Loucy (cell line): Measurements from ENCODE around the gene BOD1L1.

Experiments
- H2AFZ ChIP-seq: fragments of 200-600 bp; sonication (generic); 2 replicates; pipeline ENCODE4 v1.6.0; 2016; ENCODE audit warnings: antibody characterized with exemption, mild to moderate bottlenecking, low read length, moderate library complexity
- H3F3A ChIP-seq: fragments of 200-600 bp; 2 replicates; pipeline ENCODE4 v1.6.0; 2016; ENCODE audit warnings: antibody characterized with exemption, low read depth, mild to moderate bottlenecking
- H3K27me3 ChIP-seq: fragments of 200-600 bp; sonication (generic); 2 replicates; pipeline ENCODE4 v1.6.1; 2014; ENCODE audit warnings: low read length, mild to moderate bottlenecking; ENCODE audit not compliant: insufficient read depth, poor library complexity, severe bottlenecking
- H3K36me3 ChIP-seq: fragments of 200-600 bp; sonication (generic); 2 replicates; pipeline ENCODE4 v1.6.1; 2016; ENCODE audit warnings: low read length; ENCODE audit not compliant: insufficient read depth
- H3K4me1 ChIP-seq: fragments of 200-600 bp; sonication (generic); 2 replicates; pipeline ENCODE4 v1.5.1; 2014; ENCODE audit warnings: low read length, mild to moderate bottlenecking; ENCODE audit not compliant: insufficient read depth, poor library complexity, severe bottlenecking
- H3K4me2 ChIP-seq: fragments of 200-600 bp; sonication (generic); 2 replicates; pipeline ENCODE4 v1.6.0; 2014; ENCODE audit warnings: antibody characterized with exemption, low read length, low read depth, mild to moderate bottlenecking; ENCODE audit not compliant: poor library complexity, severe bottlenecking
- H3K4me3 ChIP-seq: fragments of 200-600 bp; sonication (generic); 2 replicates; pipeline ENCODE4 v1.5.1; 2014; ENCODE audit warnings: low read length, mild to moderate bottlenecking, mixed read lengths; ENCODE audit not compliant: poor library complexity, severe bottlenecking
- H3K79me2 ChIP-seq: fragments of 200-600 bp; sonication (generic); 2 replicates; pipeline ENCODE4 v1.6.1; 2014; ENCODE audit warnings: low read length; ENCODE audit not compliant: insufficient read depth
- H3K9ac ChIP-seq: fragments of 200-600 bp; sonication (generic); 2 replicates; pipeline ENCODE4 v1.6.0; 2014; ENCODE audit warnings: mild to moderate bottlenecking, low read depth, low read length, moderate library complexity; ENCODE audit not compliant: poor library complexity, severe bottlenecking
- H3K9me2 ChIP-seq: fragments of 200-600 bp; sonication (generic); replicated peaks from 2 replicates; pipeline ENCODE4 v1.6.1; 2016; ENCODE audit warnings: low read depth, low read length, mixed read lengths
- H3K9me3 ChIP-seq: fragments of 200-600 bp; sonication (generic); 2 replicates; pipeline ENCODE4 v1.6.1; 2014; ENCODE audit warnings: mild to moderate bottlenecking, antibody characterized with exemption, low read length, low read depth; ENCODE audit not compliant: insufficient read depth
- H4K20me1 ChIP-seq: fragments of 200-600 bp; sonication (generic); 2 replicates; pipeline ENCODE4 v1.6.0; 2014; ENCODE audit warnings: antibody characterized with exemption, low read length, mild to moderate bottlenecking; ENCODE audit not compliant: insufficient read depth, poor library complexity, severe bottlenecking
- EZH2phosphoT487 ChIP-seq: fragments of 200-600 bp; IDR thresholded peaks from 2 replicates; pipeline ENCODE4 v1.6.1; 2018; ENCODE audit warnings: antibody characterized with exemption, mild to moderate bottlenecking, moderate library complexity, borderline replicate concordance
- TF ChIP-seq, protein P1 (sequence below): fragments of 200-600 bp; sonication (generic); conservative IDR thresholded peaks from 2 replicates; pipeline ENCODE4 v1.5.1; 2014; ENCODE audit warnings: mild to moderate bottlenecking, antibody characterized with exemption, low read length

The BOD1L1 gene

GRCh38 chr4:13531625-13531998, 95.9 kb downstream of the BOD1L1 start:
- no peaks in the 10 kb centered on the region for H3K79me2 ChIP-seq
- no peaks in the 10 kb centered on the region for H3K4me1 ChIP-seq
- H3K27me3 ChIP-seq: no peaks in the 10 kb centered on the region
- H4K20me1 ChIP-seq: no peaks in the 10 kb centered on the region
- H3K4me3 ChIP-seq: no peak overlapping the region
- H3K36me3 ChIP-seq: no peaks in the 10 kb centered on the region
- H3K9me3 ChIP-seq: no peaks in the 10 kb centered on the region
- TF ChIP-seq, protein P1, sequence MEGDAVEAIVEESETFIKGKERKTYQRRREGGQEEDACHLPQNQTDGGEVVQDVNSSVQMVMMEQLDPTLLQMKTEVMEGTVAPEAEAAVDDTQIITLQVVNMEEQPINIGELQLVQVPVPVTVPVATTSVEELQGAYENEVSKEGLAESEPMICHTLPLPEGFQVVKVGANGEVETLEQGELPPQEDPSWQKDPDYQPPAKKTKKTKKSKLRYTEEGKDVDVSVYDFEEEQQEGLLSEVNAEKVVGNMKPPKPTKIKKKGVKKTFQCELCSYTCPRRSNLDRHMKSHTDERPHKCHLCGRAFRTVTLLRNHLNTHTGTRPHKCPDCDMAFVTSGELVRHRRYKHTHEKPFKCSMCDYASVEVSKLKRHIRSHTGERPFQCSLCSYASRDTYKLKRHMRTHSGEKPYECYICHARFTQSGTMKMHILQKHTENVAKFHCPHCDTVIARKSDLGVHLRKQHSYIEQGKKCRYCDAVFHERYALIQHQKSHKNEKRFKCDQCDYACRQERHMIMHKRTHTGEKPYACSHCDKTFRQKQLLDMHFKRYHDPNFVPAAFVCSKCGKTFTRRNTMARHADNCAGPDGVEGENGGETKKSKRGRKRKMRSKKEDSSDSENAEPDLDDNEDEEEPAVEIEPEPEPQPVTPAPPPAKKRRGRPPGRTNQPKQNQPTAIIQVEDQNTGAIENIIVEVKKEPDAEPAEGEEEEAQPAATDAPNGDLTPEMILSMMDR: no peak
- TF ChIP-seq EZH2phosphoT487: no peak
- no peak overlapping the region for H3K9ac ChIP-seq
- no peaks in the 10 kb centered on the region for H3K9me2 ChIP-seq
- H3F3A ChIP-seq: no peaks in the 10 kb centered on the region
- H3K4me2 ChIP-seq: no peak overlapping the region
- H2AFZ ChIP-seq: no peak overlapping the region

DNA sequence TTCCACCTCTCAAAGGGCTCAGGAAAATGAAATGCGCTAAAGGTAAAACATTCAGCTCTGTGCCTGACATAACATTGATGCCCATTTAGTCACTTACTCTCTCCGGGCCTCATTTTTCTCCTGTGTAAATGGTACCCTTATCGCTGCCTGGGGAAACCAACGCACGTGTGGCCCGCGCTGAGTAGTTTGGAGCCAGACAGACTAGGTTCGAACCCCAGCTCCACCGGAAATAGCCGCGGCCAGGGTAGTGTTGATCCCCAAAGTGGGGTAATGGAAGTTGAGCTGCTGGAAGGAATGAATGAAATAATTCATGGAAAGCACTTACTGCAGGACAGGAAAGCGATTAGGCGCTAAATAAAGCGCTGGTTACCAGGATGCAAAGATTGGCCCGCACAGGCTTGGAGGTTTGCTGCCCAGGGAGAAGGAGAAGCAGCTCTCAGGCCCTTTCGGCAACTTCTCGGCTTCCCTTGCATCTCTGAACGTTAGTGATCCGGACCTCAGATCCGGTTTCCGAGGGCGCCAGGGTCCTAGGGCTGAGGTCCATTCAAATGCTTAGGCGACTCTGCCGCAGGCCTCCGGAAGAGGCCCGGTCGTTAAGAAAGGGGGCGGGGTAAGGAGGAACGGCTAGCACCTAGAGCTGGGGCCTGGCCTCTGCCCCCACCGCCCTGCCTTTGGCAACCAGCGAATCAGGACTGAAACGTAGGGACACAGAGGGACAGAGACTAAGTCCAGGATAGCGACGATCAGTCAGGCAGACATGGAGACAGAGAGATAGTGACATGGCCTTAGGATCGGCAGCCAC, 96.5 kb downstream of the BOD1L1 start:
- H3K4me1 ChIP-seq: no peaks in the 10 kb centered on the region
- no peaks in the 10 kb centered on the region for H3F3A ChIP-seq
- H3K36me3 ChIP-seq: no peaks in the 10 kb centered on the region
- H3K4me3 ChIP-seq: no peak overlapping the region
- no peaks in the 10 kb centered on the region for H3K9me3 ChIP-seq
- H3K27me3 ChIP-seq: no peaks in the 10 kb centered on the region
- H3K9me2 ChIP-seq: no peaks in the 10 kb centered on the region
- H3K4me2 ChIP-seq: no peak overlapping the region
- H2AFZ ChIP-seq: no peak overlapping the region
- H3K9ac ChIP-seq: no peak overlapping the region
- TF ChIP-seq, protein P1: no peak
- TF ChIP-seq EZH2phosphoT487: no peak
- H3K79me2 ChIP-seq: no peaks in the 10 kb centered on the region
- H4K20me1 ChIP-seq: no peaks in the 10 kb centered on the region

DNA sequence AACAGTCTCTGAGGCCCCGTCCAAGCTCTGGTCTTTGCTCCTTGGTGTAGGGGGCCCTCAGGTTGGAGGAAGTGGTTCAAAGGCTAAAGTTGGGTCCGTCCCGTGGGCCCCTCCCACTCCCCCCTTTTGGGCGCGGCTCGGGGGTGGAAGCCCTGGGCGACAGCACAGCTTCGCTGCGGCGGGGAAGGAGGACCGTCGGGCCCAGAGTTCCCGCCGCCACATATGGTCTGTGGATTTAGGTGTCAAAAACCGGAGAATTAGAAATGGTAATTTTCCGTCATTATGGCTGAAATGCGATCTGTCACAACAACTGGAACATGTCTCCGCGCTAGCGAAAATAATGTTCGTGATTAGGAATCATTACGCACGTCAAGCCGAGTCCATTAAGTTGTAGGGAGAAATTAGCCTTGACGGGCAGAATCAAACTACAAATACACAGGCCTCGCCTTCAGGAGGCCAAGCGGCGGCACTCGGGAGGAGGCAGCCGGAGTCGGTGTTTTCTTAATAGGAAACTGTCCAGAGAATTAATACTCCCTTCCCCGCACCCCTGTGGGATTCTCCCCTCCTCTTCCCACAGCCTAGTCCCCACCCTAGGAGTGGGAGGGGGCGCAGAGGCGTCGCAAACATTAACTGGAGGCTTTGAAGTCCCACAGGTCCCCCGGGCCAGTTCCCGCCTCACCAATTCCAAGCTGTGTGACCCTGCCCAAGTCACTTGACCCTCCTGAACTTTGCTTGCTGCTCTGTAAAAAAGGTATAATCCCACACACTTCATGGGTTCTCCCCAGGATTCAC, 98.2 kb downstream of the BOD1L1 start:
- Histone ChIP-seq H3K9ac (no peak overlapping the region), H3K79me2 (no peaks in the 10 kb centered on the region), H3K4me1 (no peaks in the 10 kb centered on the region), H3K9me2 (no peaks in the 10 kb centered on the region), H3K4me3 (no peak overlapping the region), H3K4me2 (no peak overlapping the region), H3K27me3 (no peaks in the 10 kb centered on the region), H3F3A (no peaks in the 10 kb centered on the region), H3K36me3 (no peaks in the 10 kb centered on the region), H3K9me3 (no peaks in the 10 kb centered on the region), H4K20me1 (no peaks in the 10 kb centered on the region), H2AFZ (no peak overlapping the region)
- no peak for TF ChIP-seq EZH2phosphoT487
- TF ChIP-seq, protein P1: no peak
